ENCODE data around the gene CHCHD6. TPM values are rescaled to one million over a fixed set of nuclear protein-coding genes. Genes with fewer than 3 reads are reported as not detected.

CHCHD6 gene
- polyA plus RNA-seq, 3 donors: 16.0 to 23.8 (median 21.9) TPM

DNA sequence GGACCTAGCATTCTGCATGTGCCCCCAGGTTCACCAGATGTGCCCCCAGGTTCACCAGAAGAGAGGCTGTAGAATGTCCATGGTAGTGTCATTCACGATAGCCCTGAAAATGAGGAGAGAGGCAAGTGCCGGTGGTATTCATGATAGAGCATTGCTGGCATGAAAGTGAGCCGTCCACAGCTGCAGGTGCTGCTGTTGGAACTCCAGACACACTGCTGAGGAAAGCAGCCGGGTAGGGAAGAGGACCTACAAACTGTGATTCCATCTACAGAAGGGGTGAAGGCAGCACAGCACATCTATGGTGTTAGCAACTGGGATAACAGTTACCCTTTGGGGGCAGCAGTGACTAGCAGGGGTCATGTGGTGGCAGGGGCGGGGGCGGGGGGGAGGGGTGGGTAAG is 153.9 kb downstream of the CHCHD6 start:
- DNase-seq: no peak

DNA sequence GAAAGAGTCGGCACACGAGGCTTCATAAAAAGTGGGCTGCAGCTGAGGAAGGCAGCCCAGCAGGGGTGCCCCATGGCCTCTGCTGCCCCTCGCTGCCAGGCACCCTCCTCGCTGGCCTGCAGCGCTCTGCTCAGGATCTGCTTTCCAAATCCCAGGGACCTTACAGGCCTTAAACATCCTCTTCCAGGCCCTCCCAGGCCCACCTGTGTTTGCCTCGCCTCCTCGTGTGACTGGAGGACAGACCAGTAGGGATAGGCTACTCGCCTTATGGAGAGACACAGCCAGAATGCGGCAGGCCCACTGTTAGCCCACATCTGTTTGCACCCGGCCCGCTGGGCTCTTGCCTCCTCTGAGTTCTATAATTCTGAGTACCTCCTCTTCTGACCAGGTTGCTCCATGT is 154.4 kb downstream of the CHCHD6 start:
- DNase-seq: no peak

GRCh38 chr3:126858887-126859286 is 154.8 kb downstream of the CHCHD6 start:
- no peak for DNase-seq

GRCh38 chr3:126859415-126860246 is 155.6 kb downstream of the CHCHD6 start:
- no peak for DNase-seq

DNA sequence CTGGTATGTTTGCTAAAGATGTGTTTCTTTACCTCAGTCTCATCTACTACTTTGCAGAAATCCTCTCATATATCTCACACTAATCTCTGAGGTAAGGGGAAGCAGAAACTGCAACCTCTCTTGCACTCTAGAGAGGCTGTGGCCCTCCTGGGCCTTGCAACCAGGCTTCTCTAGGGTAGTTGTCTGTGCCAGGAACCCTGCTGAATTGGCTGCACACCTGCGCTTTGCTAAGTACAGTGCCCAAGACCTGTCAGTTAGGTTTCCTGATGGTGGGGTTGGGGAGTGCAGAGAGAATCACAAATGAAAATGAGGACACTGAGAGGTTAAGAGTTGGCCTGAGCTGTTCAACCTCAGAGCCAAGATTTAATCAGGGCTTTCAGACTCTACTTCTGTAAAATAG is 161.7 kb downstream of the CHCHD6 start:
- DNase-seq: no peak

- no peak for DNase-seq
Observed at GRCh38 chr3:126866175-126866759, 162.2 kb downstream of the CHCHD6 start.

GRCh38 chr3:126867190-126867862 is 163.3 kb downstream of the CHCHD6 start:
- no peak for DNase-seq

DNA sequence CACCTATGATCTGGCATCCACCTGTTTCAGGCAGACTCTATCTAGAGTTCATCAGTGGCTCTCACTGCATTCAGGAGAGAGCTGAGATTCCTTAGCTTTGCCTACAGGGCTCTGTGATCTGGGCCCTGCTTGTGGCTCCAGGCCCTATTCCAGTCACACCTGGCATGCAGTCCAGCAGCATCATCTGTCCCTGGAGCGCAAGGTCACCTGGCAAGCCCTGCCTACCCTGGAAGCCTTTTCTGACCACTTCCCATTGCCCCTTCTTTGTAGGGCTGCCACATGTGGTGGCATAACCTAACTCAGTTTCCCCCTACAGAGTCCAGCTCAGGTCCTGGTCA is 163.8 kb downstream of the CHCHD6 start:
- DNase-seq: no peak

GRCh38 chr3:126870608-126871210 is 166.7 kb downstream of the CHCHD6 start:
- no peak for DNase-seq

DNA sequence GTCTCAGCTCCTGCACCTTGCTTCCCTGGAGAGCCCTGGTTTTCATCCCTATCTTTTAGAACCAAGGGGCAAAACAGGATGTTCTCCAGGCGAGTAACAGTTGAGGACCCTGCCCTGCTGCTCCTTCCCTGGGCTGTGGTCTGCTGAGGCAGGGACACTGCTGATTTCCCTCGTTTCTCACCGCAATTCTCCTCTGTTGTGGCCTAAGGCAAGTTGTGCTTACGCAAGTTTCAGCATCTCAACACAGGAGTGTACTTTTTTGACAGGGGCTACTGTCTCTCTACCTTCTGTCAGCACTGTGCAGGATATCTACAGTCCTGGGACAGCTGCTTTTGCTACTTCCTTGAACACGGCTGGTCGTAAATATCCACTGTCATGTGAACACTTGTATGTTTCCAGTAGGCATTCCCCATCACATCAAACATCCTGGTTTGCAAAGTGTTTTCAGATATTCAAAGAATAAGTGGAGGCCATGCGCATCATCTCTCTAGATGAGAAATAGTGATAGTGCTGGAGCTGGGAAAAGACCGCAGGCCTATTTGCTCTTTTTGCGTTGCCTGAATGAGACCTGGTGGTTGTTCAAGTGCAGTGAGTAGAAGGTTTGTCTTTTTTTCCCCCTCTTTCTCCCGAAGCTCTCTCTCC is 168.8 kb downstream of the CHCHD6 start:
- no peak for DNase-seq

DNA sequence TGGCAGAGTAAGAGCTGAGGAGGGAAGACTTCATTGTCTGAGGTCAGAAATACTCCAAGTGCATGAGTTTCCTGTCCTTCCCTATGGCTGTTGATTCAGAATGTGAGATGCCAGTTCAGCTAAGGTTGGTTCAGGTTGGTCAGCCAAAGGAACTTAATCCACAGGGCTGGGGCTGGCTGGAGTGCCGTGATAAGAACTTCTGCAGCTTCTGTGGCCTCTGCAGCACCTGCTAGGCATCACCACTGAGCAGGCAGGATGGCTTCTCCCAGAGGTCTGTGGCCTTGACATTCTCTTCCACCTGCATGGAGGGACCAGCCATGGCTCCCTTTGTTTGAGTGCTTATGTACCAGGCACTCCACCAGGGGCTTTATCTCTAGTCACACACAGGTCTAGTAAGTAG is 169.4 kb downstream of the CHCHD6 start:
- DNase-seq: no peak

- no peak for DNase-seq
Observed at GRCh38 chr3:126878664-126879063, 174.6 kb downstream of the CHCHD6 start.

- no peak for DNase-seq
Observed at GRCh38 chr3:126880901-126881300, 176.9 kb downstream of the CHCHD6 start.

GRCh38 chr3:126881861-126882260 is 177.8 kb downstream of the CHCHD6 start:
- no peak for DNase-seq

GRCh38 chr3:126883241-126883640 is 179.2 kb downstream of the CHCHD6 start:
- no peak for DNase-seq

- no peak for DNase-seq
Observed at GRCh38 chr3:126885425-126885824, 181.4 kb downstream of the CHCHD6 start.

DNA sequence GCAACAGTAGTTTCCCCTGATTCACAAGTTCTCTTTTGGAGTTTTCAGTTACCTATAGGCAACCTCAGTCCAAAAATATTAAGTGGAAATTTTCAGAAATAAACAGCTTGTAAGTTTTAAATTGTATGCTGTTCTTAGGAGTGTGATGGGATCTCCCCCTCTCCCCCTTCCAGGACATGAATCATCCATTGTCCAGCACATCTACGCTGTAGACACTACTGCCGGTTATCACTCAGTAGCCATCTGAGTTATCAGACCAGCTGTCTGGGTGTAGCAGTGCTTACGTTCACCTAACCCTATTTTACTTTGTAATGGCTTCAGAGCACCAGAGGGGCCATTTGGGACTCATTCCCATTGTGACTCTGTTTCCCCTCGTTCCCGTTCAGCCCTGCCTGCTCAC is 182.2 kb downstream of the CHCHD6 start:
- DNase-seq: no peak

GRCh38 chr3:126887686-126888085 is 183.6 kb downstream of the CHCHD6 start:
- no peak for DNase-seq

DNA sequence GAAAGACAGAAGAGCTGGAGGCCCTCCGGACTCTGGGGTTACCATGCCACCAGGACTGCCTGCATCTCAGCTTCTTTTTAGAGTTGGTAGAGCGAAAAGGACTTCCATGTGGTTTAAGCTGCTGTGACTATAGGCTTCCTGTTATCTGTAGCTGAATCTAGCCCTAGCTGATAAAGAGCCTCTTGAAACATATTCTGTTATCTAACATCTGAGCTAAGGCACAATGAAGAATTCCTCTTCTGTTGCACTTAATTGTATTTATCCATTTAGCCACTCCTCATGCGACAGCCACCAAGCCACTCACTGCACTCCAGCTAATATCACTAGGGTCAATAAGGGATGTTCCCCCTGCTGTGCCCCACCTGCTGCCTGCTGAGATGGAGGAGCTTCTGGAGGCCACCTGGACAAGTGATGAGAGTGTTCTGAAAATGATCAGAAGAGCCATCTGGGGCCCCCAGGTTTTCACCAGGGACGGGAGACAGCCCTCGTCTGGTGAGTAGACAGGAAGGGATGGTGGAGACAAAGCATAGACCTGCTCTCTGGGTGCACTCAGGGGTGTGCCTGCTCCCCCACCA is 184.2 kb downstream of the CHCHD6 start:
- no peak for DNase-seq

DNA sequence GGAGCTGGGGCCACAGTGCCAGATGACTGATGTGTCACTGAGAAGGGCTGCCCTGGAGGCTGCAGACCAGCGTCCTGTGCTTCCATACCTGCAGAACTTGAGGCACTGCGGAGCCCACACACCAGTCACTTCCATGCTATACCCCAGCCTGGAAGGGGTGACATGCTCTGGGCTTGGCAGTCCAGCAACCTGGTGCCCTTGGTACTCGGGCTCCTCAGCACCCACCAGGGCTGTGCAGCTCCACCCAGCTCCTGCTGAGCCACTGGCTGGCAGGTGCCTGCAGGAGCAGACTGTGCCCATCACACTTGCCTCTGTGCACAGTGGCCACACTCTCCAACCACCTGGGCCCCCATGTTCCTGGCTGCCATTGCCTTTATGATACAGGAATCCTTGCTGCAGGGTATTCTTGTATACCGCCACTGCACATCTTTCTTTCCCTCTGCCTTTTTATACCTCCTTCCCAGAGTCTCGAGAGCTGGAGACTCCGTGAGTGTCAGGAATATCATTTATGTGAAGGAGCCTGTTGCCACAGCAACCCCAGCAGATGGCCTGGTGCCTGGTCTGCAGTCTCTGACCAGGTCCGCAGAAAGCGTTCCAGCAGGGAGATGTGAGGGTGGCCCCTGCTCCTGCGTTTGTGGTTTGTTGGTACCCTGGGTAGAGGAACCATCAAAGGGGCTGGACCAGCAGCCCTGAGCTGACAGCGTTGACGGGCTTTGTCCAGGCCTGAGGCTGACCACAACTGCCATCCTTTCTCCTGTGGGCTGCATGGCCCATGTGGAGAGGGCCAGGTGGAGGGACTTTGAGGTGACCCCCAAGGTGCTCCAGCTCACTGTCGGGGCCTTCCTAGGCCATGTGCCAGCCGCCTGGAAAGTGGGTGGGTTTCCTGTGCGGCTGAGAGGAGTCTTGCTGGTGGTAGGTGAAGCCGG is 185.5 kb downstream of the CHCHD6 start:
- no peak for DNase-seq

DNA sequence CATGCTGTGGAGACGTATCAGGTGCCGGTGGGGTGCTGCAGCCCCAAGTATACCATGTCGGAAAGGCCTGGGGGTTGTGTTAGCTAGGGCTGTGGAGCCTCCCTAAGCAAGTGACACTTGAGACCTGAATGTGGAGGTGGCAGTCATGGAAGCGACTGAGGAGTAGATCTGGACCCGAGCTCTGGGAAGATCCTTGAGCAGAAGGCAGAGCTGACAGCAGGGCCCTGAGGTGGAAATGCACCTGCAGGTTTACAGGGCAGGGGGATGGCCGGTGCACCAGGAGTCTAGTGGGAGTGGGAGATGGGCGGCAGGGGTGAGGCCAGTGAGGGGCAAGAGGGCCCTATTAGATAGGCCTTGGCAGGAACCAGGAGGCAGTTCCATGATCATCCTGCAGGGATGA is 187.1 kb downstream of the CHCHD6 start:
- DNase-seq: no peak
